Central memory CD8-positive, alpha-beta T cell (primary cell): ENCODE measurements around the gene KLF1.
"Not testable (repeated sequence)": the region's sequence is repeated elsewhere in the genome, so short reads cannot be mapped to it uniquely, and the experiment has no call there.

Experiments used
- ATAC-seq: fragments of 150-1000 bp; cut with Tn5 transposase; replicated peaks from 2 replicates; pipeline ENCODE4 v1.10.0; 2022; ENCODE audit warnings: mild to moderate bottlenecking, moderate FRiP score, moderate number of reproducible peaks; ENCODE audit not compliant: poor library complexity, severe bottlenecking; ENCODE audit errors: extremely low read depth
- DNase-seq, 2 donors: peaks; one replicate each; pipeline ENCODE4 v3.0.0; 2021; ENCODE audit warnings: low spot score in 2 of 2
- H3K27ac Mint-ChIP-seq: one replicate; pipeline ENCODE4 v1.8.0; 2022; ENCODE audit warnings: low read depth, mild to moderate bottlenecking, moderate library complexity, mixed read lengths
- H3K27me3 Mint-ChIP-seq: one replicate; pipeline ENCODE4 v1.8.0; 2022; ENCODE audit warnings: mixed read lengths
- H3K36me3 Mint-ChIP-seq: one replicate; pipeline ENCODE4 v1.8.0; 2022; ENCODE audit warnings: mild to moderate bottlenecking, moderate library complexity, mixed read lengths; ENCODE audit not compliant: insufficient read depth
- H3K4me1 Mint-ChIP-seq: one replicate; pipeline ENCODE4 v1.8.0; 2022; ENCODE audit warnings: mixed read lengths
- H3K4me3 Mint-ChIP-seq: one replicate; pipeline ENCODE4 v1.8.0; 2022; ENCODE audit warnings: mild to moderate bottlenecking, moderate library complexity, mixed read lengths
- H3K9me3 Mint-ChIP-seq: one replicate; pipeline ENCODE4 v1.8.0; 2022; ENCODE audit warnings: mixed read lengths

KLF1 gene

GRCh38 chr19:12847159-12848139, 39.6 kb downstream of the KLF1 start:
- no peaks in the 10 kb centered on the region for H3K36me3 Mint-ChIP-seq
- H3K4me1 Mint-ChIP-seq, result peaks cover 8% of the 10 kb centered on the region
- DNase-seq, result peak; percentile 65 to 88
- H3K4me3 Mint-ChIP-seq, result no peak overlapping the region
- peaks cover 30% of the 10 kb centered on the region for H3K27me3 Mint-ChIP-seq
- H3K9me3 Mint-ChIP-seq, result no peaks in the 10 kb centered on the region
- ATAC-seq, result peak; percentile 75
- peak overlapping the region; percentile 39 for H3K27ac Mint-ChIP-seq

DNA sequence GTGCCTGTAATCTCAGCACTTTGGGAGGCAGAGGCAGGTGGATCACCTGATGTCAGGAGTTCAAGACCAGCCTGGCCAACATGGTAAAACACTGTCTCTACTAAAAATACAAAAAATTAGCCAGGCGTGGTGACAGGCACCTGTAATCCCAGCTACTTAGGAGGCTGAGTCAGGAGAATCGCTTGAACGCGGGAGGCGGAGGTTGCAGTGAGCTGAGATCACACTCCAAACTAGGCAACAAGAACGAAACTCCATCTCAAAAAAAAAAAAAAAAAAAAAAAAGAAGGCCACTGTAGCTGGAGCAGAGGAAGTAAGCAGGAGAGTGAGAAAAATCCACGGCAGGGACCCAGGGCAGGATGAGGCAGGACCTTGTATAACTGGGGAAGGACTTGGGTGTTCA, 40.4 kb downstream of the KLF1 start:
- peaks cover 38% of the 10 kb centered on the region for H3K27me3 Mint-ChIP-seq
- ATAC-seq, H3K9me3 Mint-ChIP-seq, H3K4me1 Mint-ChIP-seq, DNase-seq, H3K4me3 Mint-ChIP-seq, H3K27ac Mint-ChIP-seq, H3K36me3 Mint-ChIP-seq: not testable (repeated sequence)

- Mint-ChIP-seq H3K27ac (no peak overlapping the region), H3K27me3 (peaks cover 63% of the 10 kb centered on the region), H3K4me3 (no peak overlapping the region), H3K9me3 (no peaks in the 10 kb centered on the region), H3K36me3 (peaks cover 5% of the 10 kb centered on the region), H3K4me1 (peaks cover 12% of the 10 kb centered on the region)
- ATAC-seq, result no peak
- DNase-seq, result no peak
Observed at GRCh38 chr19:12843999-12844732, 42.8 kb downstream of the KLF1 start.

DNA sequence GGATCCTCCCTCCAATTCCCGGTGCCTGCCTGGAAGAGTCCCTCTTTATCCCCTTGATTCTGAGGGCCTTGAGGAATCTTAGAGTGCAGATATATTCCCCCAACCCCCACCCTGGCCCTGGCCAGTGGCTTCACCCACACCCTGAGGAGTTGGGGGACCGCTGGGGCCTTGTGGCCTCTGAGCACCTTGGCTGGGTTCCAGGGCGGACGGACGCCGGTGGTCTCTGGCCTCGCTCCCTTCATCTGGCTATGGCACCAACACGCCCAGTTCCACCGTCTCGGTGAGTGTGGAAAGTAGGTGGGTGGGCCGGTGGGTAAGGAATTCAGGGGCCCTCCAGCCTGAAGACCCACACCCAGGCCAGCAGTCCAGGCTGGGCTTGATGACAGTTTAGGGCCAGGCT, 43.7 kb downstream of the KLF1 start:
- ATAC-seq (no peak), DNase-seq (no peak)
- Mint-ChIP-seq H3K9me3 (no peaks in the 10 kb centered on the region), H3K27me3 (peaks cover 68% of the 10 kb centered on the region), H3K4me1 (peaks cover 16% of the 10 kb centered on the region), H3K27ac (no peak overlapping the region), H3K36me3 (peaks cover 6% of the 10 kb centered on the region), H3K4me3 (no peak overlapping the region)

DNA sequence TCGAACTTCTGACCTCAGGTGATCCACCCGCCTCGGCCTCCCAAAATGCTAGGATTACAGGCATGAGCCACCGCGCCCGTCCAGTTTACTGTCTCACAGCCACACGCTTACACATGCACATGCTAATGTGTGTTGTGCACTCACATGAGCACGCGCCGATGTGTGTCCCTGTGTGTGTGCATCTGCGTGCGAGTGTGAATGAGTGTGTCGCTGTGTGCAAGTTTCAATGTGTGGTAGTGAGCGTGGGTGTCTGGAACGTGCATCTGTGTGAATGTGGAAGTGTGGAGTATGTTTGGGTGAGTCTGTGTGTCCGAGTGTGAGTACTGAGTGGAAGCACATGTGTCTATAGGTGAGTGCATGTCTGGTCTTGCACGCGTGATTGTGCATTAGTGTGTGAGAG, 44.5 kb downstream of the KLF1 start:
- Mint-ChIP-seq H3K27ac (no peak overlapping the region), H3K36me3 (peaks cover 6% of the 10 kb centered on the region), H3K4me1 (peaks cover 13% of the 10 kb centered on the region), H3K4me3 (no peak overlapping the region), H3K9me3 (no peaks in the 10 kb centered on the region), H3K27me3 (peaks cover 73% of the 10 kb centered on the region)
- ATAC-seq, result no peak
- DNase-seq, result no peak

DNA sequence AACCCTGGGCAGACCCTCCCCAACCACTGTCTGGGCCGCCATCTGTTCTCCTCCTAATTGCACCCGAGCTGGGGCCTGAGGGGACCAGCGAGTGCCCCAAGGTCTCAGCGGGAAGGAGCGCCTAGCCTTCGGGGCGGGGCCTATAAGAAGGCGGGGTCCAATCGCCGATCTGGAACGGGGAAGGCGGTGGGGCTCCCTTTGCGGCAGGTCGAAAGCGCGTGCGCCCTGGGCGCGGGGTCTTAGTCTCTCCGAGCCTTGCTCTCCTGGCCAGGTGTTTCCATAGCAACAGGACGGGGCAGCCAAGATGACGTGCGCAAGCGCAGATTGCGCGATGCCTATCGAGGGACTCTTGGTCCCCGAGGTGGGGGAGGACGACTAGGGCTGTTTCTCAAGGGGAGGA, 45.9 kb downstream of the KLF1 start:
- H3K9me3 Mint-ChIP-seq, result no peaks in the 10 kb centered on the region
- H3K27ac Mint-ChIP-seq, result no peak overlapping the region
- ATAC-seq, result no peak
- H3K27me3 Mint-ChIP-seq, result peaks cover 81% of the 10 kb centered on the region
- no peak overlapping the region for H3K4me3 Mint-ChIP-seq
- peaks cover 10% of the 10 kb centered on the region for H3K36me3 Mint-ChIP-seq
- DNase-seq, result no peak
- H3K4me1 Mint-ChIP-seq, result peaks cover 8% of the 10 kb centered on the region

DNA sequence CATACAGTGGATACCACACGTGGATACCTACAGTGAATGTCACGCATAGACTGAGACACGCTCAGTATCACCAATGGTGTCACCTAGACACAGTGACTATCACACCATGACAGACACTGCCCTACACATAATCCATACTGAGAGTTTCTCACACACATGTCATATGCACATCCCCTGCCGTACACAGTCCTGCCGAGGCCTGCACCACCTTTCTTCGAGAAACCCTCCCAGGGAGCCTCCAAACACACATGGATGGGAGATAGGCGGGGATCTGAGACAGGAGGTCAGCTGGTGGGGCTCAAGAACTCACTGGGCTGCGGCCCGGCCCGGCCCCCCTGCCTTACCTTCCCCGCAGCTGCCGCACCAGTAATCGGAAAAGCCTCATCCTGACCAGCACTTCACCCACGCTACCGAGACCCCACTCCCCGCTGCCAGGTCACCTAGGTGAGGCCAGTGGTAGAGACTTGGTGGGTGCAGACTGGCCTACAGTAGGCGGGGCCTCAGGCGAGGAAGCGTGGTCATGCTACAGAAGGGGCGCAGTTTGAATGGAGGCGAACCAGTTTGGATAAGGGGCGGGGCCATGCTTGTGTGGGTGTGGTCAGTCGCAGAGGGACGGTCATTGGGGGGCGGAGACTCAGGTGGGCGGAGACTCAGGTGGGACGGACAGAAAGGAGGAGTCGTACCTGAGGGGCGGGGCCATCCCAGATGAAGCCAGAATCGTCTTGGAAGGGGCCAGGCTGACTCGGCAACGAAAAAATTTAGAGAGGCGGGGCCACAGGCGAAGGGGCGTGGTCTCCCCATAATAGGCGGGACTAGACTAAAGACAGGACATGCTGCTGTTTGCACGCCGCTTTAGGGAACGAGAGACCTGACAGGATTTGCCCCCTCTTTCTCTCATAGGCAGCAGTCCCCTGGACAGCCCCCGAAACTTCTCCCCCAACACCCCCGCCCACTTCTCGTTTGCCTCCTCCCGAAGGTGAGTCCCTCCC, 46.6 kb downstream of the KLF1 start:
- H3K4me1 Mint-ChIP-seq, result peaks cover 8% of the 10 kb centered on the region
- ATAC-seq, result no peak
- H3K9me3 Mint-ChIP-seq, result no peaks in the 10 kb centered on the region
- H3K27ac Mint-ChIP-seq, result no peak overlapping the region
- H3K4me3 Mint-ChIP-seq, result no peak overlapping the region
- peaks cover 10% of the 10 kb centered on the region for H3K36me3 Mint-ChIP-seq
- DNase-seq, result no peak
- H3K27me3 Mint-ChIP-seq, result peaks cover 79% of the 10 kb centered on the region

- H3K27ac Mint-ChIP-seq, result no peak overlapping the region
- peak overlapping the region; percentile 64 for H3K4me3 Mint-ChIP-seq
- H3K4me1 Mint-ChIP-seq, result peaks cover 8% of the 10 kb centered on the region
- peaks cover 10% of the 10 kb centered on the region for H3K36me3 Mint-ChIP-seq
- DNase-seq (no peak), ATAC-seq (peak; percentile 69)
- peaks cover 81% of the 10 kb centered on the region for H3K27me3 Mint-ChIP-seq
- no peaks in the 10 kb centered on the region for H3K9me3 Mint-ChIP-seq
Observed at GRCh38 chr19:12838886-12839756, 47.9 kb downstream of the KLF1 start.

DNA sequence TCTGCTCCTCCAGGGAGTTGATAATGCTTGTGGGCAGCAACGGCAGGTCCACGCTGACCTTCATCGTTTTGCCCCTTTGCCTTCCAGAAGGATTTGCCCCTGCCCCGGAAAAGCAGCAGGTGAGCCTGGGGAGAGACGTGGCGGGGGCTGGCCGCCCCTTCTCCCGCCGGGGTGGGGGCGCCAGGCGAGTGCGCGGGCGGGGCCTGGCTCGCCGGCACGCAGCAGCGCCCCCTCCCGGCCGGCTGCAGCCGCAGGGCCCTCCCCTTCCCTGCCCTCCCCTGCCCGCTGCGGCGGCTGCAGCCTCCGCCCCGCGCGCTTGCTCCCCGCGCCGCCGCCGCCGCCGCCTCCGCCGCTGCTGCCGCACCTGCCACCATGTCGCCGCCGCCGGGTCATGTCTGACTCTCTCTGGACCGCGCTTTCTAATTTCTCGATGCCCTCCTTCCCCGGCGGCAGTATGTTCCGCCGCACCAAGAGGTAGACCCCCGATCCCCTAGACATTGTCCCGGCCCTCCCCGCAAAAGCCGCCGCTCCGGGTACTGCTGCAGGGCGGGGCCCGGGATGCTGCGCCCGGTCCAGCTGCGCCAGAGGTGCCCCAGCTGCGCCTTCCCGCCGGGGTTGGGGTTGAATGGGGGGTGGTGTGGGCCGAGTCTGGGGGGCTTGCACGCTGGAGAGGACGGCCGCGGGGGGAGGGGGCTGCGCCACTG, 48.7 kb downstream of the KLF1 start, which contains the start of gene MAST1:
Gene MAST1 (plus strand): TSS at position 334 of the 704 bp plus-strand sequence. CDS start 58 bp downstream, at position 392.
- peaks cover 11% of the 10 kb centered on the region for H3K36me3 Mint-ChIP-seq
- H3K9me3 Mint-ChIP-seq, result no peaks in the 10 kb centered on the region
- peak within 1 kb of the TSS; percentile 64 for H3K4me3 Mint-ChIP-seq
- H3K4me1 Mint-ChIP-seq, result peaks cover 10% of the 10 kb centered on the region
- DNase-seq (no peak), ATAC-seq (peak; percentile 64)
- H3K27ac Mint-ChIP-seq, result no peak within 1 kb of the TSS
- H3K27me3 Mint-ChIP-seq, result peaks cover 78% of the 10 kb centered on the region

DNA sequence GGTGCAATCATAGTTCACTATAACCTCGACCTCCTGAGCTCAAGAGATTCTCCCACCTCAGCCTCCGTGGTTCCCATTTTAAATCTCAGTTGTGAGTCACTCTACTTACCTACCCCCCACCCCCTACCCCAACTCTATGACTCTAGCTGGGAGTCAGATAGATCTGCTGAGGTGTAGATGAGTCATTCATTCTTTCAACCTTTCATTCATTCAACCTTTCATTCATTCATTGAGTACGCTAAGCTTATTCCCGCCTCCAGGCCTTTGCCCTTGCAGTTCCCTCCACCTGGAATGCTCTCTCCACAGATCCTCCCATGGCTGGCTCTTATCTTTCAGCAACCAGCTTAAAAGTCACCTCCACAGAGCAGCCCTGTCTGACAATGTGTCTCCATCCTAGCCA, 49.8 kb downstream of the KLF1 start:
- peaks cover 14% of the 10 kb centered on the region for H3K36me3 Mint-ChIP-seq
- peaks cover 19% of the 10 kb centered on the region for H3K4me1 Mint-ChIP-seq
- no peak overlapping the region for H3K27ac Mint-ChIP-seq
- no peak for ATAC-seq
- DNase-seq, result no peak
- peaks cover 79% of the 10 kb centered on the region for H3K27me3 Mint-ChIP-seq
- H3K9me3 Mint-ChIP-seq, result no peaks in the 10 kb centered on the region
- no peak overlapping the region for H3K4me3 Mint-ChIP-seq

- Mint-ChIP-seq H3K27ac (peak overlapping the region; percentile 44), H3K9me3 (no peaks in the 10 kb centered on the region), H3K27me3 (peaks cover 79% of the 10 kb centered on the region), H3K4me3 (no peak overlapping the region), H3K36me3 (peaks cover 14% of the 10 kb centered on the region), H3K4me1 (peaks cover 26% of the 10 kb centered on the region)
- DNase-seq (no peak), ATAC-seq (no peak)
Observed at GRCh38 chr19:12836529-12836863, 50.5 kb downstream of the KLF1 start.
